HG03457 (cell line): ENCODE results near the gene USP17L15.
"Not testable (repeated sequence)": the region's sequence is repeated elsewhere in the genome, so short reads cannot be mapped to it uniquely, and the experiment has no call there.

Experiments
- ATAC-seq: cut with Tn5 transposase; IDR thresholded peaks from one replicate; pipeline ENCODE4 v1.9.1; 2021; ENCODE audit warnings: moderate number of reproducible peaks; ENCODE audit not compliant: unreplicated experiment

USP17L15 gene

GRCh38 chr4:9234085-9234484 is at the start of gene USP17L15:
TSS of gene USP17L15 (plus strand) at chr4:9234385. CDS start at chr4:9234385, 0 bp downstream.
- ATAC-seq, result not testable (repeated sequence)

GRCh38 chr4:9210357-9210756 is 23.8 kb upstream of the USP17L15 start, which contains the start of gene USP17L10:
TSS of gene USP17L10 (plus strand) at chr4:9210657. CDS start at chr4:9210657, 0 bp downstream.
- ATAC-seq, result not testable (repeated sequence)

GRCh38 chr4:9214701-9215100 is 19.5 kb upstream of the USP17L15 start:
- ATAC-seq, result not testable (repeated sequence)

- not testable (repeated sequence) for ATAC-seq
Measured at GRCh38 chr4:9215105-9215504, 19.1 kb upstream of the USP17L15 start, which contains the start of gene USP17L11. TSS of gene USP17L11 (plus strand) at chr4:9215405. CDS start at chr4:9215405, 0 bp downstream.

- ATAC-seq, result not testable (repeated sequence)
Measured at GRCh38 chr4:9219852-9220251, 14.3 kb upstream of the USP17L15 start, which contains the start of gene USP17L12. TSS of gene USP17L12 (plus strand) at chr4:9220152. CDS start at chr4:9220152, 0 bp downstream.

GRCh38 chr4:9224596-9224995 is 9.6 kb upstream of the USP17L15 start, which contains the start of gene USP17L13:
TSS of gene USP17L13 (plus strand) at chr4:9224896. CDS start at chr4:9224896, 0 bp downstream.
- not testable (repeated sequence) for ATAC-seq

- ATAC-seq, result not testable (repeated sequence)
Measured at GRCh38 chr4:9230249-9230648, 3.9 kb upstream of the USP17L15 start.

GRCh38 chr4:9238461-9238860 is 4.3 kb downstream of the USP17L15 start:
- not testable (repeated sequence) for ATAC-seq

GRCh38 chr4:9243579-9243978 is 9.4 kb downstream of the USP17L15 start, which contains the start of gene USP17L17:
TSS of gene USP17L17 (plus strand) at chr4:9243879. CDS start at chr4:9243879, 0 bp downstream.
- not testable (repeated sequence) for ATAC-seq

- not testable (repeated sequence) for ATAC-seq
Measured at GRCh38 chr4:9247953-9248680, 13.9 kb downstream of the USP17L15 start, which contains the start of gene USP17L18. TSS of gene USP17L18 (plus strand) at chr4:9248630. CDS start at chr4:9248630, 0 bp downstream.

- ATAC-seq, result not testable (repeated sequence)
Measured at GRCh38 chr4:9253078-9253477, 18.9 kb downstream of the USP17L15 start, which contains the start of gene USP17L19. TSS of gene USP17L19 (plus strand) at chr4:9253378. CDS start at chr4:9253378, 0 bp downstream.

GRCh38 chr4:9257824-9258223 is 23.6 kb downstream of the USP17L15 start, which contains the start of gene USP17L20:
TSS of gene USP17L20 (plus strand) at chr4:9258124. CDS start at chr4:9258124, 0 bp downstream.
- not testable (repeated sequence) for ATAC-seq

- ATAC-seq, result not testable (repeated sequence)
Measured at GRCh38 chr4:9262572-9262971, 28.4 kb downstream of the USP17L15 start, which contains the start of gene USP17L21. TSS of gene USP17L21 (plus strand) at chr4:9262872. CDS start at chr4:9262872, 0 bp downstream.

GRCh38 chr4:9267319-9267718 is 33.1 kb downstream of the USP17L15 start, which contains the start of gene USP17L22:
TSS of gene USP17L22 (plus strand) at chr4:9267619. CDS start at chr4:9267619, 0 bp downstream.
- ATAC-seq, result not testable (repeated sequence)

GRCh38 chr4:9271719-9272118 is 37.5 kb downstream of the USP17L15 start:
- ATAC-seq, result not testable (repeated sequence)
